Astrocyte of the cerebellum (primary cell): ENCODE measurements around the gene FRAS1.

Experiments used
- DNase-seq: peaks from one replicate; pipeline ENCODE4 v3.0.0-alpha.2; 2011; ENCODE audit warnings: low read depth
- H3K4me3 ChIP-seq: 2 replicates; pipeline ENCODE4 v1.5.1; 2011; ENCODE audit warnings: mild to moderate bottlenecking, low read depth, low read length, moderate library complexity
- in situ Hi-C: cut with HindIII; loops from 2 replicates; pipeline ENCODE4 v1.10.0; 2017; ENCODE audit warnings: low sequenced_read_pairs
- TF ChIP-seq, protein P1 (sequence below): IDR thresholded peaks from 2 replicates; pipeline ENCODE4 v1.5.1; 2012; ENCODE audit warnings: low read length, low read depth, moderate library complexity, mild to moderate bottlenecking; ENCODE audit errors: missing control alignments

The FRAS1 gene

DNA sequence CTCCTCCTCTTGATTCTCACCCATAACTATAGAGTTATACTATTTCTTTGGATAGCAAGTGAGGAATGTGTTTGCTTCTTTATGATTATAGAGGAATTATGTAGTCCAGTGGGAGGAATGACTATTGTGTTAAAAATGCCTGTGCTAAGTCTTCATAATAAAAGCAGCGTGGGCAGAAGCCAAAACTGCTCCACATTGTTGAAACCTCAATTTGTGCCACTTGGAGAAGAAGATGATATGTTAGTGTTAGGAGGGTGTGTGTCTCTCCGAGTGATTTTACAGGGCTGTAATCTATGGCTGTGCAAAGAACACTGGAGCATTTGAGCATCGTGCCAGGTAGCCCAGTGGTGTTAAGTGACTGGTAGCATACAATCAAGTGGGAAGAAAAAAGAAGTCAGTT lies 74.3 kb downstream of the FRAS1 start:
- H3K4me3 ChIP-seq = no peak overlapping the region
- in situ Hi-C loops = no loop called here

DNA sequence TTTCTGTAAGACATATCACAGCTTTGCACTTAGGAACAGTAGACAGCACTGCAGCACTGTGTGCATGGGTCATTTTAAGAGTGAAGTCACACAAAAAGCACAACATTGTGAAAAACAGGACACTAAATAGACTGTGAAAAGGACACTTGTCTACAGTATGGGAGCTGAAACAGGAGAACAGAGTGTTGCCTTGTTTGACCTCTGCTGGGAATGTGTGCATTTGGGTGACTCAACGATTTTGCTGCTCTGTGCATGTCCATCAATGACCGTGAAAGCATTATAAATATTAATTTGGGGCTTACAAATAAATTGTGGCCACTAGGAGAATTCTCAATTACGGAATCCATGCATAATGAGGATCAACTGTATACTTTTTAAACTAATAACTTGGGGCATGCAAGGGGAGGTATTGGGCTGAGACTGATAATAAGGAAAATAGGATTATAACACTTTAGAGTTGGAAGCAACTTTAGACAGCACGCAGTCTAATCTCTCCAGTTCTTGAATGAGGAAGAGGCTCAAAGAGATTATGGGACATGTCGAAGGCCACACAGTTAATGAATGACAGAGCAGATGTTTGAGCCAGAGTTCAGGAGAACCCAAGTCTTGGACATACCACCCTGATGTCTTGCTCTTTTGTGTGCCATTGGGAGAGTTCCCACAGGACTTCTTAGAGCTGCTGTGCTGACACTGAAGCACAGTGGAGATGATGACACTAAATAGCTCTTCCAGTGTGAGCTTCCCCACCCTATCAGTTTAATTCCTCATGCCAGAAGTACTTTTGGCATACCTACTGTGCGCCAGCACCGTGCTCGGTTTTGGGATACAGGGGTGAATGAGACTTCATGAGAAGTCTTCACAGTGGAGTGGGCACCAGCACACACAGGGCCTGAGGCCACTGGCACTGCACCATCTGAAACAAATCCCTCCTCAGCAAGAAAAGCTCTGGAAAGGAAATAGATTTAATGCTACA lies 79.3 kb downstream of the FRAS1 start:
- in situ Hi-C loops = no loop called here
- TF ChIP-seq, protein P1, sequence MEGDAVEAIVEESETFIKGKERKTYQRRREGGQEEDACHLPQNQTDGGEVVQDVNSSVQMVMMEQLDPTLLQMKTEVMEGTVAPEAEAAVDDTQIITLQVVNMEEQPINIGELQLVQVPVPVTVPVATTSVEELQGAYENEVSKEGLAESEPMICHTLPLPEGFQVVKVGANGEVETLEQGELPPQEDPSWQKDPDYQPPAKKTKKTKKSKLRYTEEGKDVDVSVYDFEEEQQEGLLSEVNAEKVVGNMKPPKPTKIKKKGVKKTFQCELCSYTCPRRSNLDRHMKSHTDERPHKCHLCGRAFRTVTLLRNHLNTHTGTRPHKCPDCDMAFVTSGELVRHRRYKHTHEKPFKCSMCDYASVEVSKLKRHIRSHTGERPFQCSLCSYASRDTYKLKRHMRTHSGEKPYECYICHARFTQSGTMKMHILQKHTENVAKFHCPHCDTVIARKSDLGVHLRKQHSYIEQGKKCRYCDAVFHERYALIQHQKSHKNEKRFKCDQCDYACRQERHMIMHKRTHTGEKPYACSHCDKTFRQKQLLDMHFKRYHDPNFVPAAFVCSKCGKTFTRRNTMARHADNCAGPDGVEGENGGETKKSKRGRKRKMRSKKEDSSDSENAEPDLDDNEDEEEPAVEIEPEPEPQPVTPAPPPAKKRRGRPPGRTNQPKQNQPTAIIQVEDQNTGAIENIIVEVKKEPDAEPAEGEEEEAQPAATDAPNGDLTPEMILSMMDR = no peak
- no peak overlapping the region for H3K4me3 ChIP-seq
- no peak for DNase-seq

More for the DNA sequence above, 74.3 kb downstream of the FRAS1 start:
- TF ChIP-seq, protein P1 = no peak
- DNase-seq = peak; percentile 6

DNA sequence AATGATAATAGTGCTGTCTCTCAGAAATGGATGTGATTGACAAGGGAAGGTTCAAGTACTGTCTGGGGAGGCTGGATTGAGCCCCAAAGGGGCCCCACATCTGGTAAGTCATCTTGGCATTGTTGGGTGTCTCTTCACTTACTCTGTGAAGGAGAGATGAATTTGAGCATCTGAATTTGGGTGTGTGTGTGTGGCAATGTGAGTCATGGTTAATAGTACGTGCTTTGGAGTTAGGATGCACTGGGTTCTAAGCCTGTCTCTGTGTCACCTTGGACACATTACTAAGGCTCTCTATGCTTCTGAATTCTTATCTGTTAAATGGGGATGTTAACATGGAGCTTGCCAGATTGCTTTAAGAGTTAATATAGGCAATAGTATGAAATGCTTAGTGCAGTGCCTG lies 80.4 kb downstream of the FRAS1 start:
- DNase-seq = no peak
- in situ Hi-C loops = no loop called here
- TF ChIP-seq, protein P1 = no peak

DNA sequence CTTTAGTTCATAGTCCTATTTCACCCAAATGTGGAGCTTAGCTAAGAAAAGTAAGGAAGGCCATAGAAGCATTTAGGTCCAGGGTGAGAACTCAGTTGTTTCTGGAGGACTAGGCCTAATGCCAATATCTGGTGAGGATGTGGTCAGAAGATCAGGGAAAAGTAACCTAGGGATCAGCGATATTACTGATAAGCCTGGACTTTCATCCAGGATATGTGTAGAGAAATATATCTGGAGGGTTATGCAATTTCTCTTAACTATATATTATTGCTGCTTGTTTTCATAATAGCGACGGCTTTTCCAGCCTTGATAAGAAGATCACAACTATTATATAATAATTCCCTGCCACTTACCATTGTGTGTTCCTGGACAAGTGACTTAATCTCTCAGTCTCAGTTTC lies 81.1 kb downstream of the FRAS1 start:
- in situ Hi-C loops = no loop called here
- no peak for DNase-seq
- TF ChIP-seq, protein P1 = no peak
- H3K4me3 ChIP-seq = no peak overlapping the region

More for the DNA sequence above, 80.4 kb downstream of the FRAS1 start:
- no peak overlapping the region for H3K4me3 ChIP-seq

DNA sequence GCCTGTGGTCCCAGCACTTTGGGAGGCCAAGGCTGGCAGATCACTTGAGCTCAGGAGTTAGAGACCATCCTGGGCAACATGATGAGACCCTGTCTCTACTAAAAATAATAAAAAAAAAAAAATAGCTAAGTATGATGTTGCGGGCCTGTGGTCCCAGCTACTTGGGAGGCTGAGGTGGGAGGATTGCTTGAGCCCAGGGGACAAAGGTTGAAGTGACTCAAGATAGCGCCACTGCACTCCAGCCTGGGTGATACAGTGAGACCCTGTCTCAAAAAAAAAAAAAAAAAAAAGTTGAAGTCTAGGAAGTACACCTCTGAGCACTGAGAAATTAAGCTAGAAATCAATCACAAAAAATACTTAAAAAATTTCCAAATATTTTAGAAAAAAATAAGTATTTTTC lies 86.5 kb downstream of the FRAS1 start:
- in situ Hi-C loops = no loop called here
- no peak overlapping the region for H3K4me3 ChIP-seq
- no peak for DNase-seq
- TF ChIP-seq, protein P1 = no peak

DNA sequence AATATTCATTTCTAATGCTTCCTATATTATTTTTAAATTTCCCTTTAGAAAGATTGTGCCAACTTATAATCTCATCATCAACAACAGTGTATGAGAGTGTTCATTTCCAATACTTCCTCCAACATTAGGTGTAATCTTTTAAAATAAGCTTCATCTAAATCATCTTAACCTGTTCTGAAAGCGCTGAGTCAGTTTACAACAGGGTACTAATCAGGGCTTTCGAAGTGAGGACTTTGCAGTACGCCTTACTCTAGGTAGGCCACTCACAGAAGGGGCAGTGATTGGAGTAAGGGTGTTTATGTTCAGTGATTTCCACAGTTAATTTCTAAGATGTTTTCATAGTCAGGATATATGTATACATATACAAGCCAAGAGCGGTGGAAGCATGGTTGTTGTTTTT lies 87.9 kb downstream of the FRAS1 start:
- in situ Hi-C loops = no loop called here
- H3K4me3 ChIP-seq = no peak overlapping the region
- no peak for DNase-seq
- TF ChIP-seq, protein P1 = no peak
